ENCODE results near the gene NFIX.

Gene NFIX

GRCh38 chr19:13010038-13010991, 15.0 kb downstream of the NFIX start:
- DNase-seq = no peak

- DNase-seq = no peak
Observed at GRCh38 chr19:13010992-13011652, 15.8 kb downstream of the NFIX start.

DNA sequence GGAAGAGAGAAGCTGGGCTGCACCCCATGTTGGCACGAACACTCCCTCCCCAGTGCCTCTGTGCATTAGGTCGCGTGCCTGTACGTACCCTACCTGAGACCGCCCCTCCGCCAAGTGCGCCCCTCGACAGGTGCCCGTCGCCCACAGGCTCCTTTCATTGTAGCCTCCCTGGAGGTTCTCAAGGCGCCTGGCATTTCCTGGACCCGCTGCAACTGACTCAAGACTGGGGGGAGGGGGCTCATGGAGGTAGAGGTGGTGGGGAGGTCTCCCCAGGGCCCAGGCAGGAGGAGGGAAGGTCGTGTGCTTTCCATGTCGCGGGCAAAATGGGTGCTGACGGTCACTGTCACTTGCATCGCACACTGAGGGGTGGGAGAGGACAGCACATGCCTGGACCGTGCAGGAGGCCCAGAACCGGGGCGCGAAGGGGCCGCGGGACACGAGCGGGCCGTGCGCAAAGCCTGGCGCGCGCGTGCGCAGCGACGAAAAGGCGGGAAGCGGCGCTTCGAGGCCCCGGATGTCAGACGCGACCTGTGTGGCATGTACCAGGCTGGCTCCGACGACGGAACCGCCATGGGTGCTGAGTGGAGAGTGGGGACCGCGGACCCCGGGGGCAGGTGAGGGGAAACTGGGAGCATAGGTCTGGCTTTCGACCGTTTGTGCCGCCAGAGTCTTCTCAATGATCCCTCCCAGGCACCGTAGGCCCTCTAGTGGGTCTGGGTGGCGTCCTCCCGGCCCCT, 16.5 kb downstream of the NFIX start:
- no peak for DNase-seq

DNA sequence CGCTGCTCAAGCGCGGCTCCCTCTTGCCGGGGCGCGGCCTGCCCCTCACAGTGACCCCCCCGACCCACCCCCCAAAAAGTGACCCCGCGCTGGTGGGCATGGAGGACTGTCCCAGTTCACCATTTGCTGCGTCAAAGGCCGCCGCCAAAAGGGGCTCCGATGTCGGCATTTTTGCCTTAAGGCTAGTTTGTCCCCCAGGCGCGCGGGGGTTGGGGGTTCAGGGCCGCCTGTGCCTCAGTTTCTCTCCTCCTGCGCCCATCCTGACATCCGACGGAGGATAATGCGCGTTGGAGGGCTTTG, 17.1 kb downstream of the NFIX start:
- DNase-seq = no peak

- no peak for DNase-seq
Observed at GRCh38 chr19:13012690-13013608, 17.7 kb downstream of the NFIX start.

DNA sequence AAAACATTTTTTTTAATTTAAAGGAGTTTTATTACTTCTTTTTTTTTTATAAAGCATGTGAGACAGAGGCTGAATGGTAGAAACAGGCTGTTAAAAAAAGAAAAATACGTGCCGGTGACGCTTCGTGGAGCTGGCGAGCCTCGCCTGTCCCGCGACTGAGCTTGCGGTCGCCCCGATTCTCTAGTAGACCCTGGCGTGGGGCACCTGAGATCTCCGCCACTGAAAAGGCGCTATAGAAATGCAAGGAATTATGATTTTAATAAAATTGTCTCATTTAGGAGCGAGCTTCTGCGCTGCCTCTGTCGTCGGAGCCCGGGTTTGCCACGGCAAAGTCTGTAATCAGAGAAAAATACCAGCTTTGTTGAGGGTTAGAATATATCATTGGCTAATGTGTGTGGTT, 18.4 kb downstream of the NFIX start:
- no peak for DNase-seq

- DNase-seq = no peak
Observed at GRCh38 chr19:13014101-13014920, 19.0 kb downstream of the NFIX start.

DNA sequence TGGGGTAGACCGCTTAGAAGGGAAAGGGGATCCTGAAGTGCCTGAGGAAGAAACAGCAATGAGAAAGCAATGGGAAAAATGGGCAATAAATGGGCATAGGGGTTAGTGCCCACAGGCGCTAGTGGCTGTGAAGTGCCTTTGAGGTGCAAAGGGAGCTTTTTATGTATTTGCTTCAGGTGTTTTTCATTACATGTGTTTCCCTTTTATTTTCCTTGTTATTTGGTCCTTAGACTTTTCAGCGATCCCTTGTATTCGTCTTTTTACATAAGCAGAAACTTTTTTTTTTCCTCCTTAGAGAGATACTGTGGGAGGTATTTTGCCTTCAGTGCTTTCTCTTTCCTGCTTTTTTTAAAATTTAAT, 19.6 kb downstream of the NFIX start:
- no peak for DNase-seq

GRCh38 chr19:13015361-13016223, 20.3 kb downstream of the NFIX start:
- DNase-seq = no peak

- DNase-seq = no peak
Observed at GRCh38 chr19:13016245-13016627, 21.0 kb downstream of the NFIX start.

- no peak for DNase-seq
Observed at GRCh38 chr19:13016628-13017305, 21.5 kb downstream of the NFIX start.

- no peak for DNase-seq
Observed at GRCh38 chr19:13017306-13018034, 22.2 kb downstream of the NFIX start.

DNA sequence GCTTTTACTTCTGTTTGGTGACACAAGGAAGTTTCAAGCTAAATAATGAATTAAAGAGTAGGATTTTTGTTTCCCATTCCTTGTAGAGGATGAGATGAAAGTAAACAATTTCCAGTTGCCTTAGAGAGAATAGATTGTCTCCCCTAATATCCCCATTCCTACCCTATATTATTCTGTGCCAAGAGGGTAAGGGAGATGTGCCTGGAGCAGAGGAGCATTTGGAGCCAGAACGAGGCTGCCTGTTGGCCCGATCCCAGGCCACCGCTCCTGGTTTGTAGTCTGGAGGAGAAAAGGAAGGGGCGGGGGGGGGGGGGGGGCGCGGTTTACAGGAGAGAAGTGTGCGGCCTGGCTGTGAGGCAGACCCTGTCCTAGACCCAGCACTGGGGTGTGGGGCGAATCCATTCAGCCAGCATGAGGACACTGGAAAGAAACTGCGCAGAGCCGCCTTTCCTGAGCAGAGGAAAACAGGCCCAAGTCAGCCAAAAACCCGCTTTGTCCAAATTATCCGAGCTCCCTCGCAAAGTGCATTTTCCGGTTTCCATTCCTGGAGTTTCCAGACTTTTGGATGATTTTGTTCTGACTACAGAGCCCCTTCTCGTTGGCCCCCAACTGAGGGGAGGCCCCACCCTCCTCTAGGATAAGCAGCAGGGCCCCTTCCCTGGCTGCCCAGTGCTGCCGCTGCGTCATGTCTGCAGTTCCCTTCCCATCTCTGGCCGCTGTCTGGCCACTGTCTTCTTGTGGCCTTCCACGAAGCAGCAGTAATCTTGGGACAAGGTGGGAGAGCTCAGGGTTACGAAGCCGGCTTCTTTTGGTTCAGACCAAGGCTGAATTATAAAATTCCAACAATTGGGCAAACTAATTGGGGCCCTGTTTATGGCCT, 23.0 kb downstream of the NFIX start:
- no peak for DNase-seq

GRCh38 chr19:13019332-13019731, 24.1 kb downstream of the NFIX start:
- no peak for DNase-seq

DNA sequence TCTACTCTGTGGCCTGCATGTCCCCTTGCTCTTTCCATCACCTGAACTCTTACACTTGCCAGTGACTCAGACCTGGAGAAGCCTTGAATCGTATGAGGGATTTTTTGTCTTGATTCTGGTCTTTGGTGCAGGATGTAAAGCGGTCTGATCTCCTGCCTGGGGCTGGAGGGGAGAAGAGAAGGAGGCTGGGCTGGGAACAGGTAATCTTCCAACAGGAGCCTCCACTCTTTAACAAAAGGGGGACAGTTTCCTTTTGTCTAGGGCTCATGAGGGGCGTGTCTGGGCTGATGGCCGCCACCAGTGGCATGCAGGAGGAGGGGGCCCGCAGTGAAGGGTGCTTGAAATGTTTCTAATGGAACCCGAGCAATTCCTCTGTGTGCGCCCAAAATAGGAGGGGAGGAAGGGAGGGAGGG, 24.7 kb downstream of the NFIX start:
- DNase-seq = no peak

DNA sequence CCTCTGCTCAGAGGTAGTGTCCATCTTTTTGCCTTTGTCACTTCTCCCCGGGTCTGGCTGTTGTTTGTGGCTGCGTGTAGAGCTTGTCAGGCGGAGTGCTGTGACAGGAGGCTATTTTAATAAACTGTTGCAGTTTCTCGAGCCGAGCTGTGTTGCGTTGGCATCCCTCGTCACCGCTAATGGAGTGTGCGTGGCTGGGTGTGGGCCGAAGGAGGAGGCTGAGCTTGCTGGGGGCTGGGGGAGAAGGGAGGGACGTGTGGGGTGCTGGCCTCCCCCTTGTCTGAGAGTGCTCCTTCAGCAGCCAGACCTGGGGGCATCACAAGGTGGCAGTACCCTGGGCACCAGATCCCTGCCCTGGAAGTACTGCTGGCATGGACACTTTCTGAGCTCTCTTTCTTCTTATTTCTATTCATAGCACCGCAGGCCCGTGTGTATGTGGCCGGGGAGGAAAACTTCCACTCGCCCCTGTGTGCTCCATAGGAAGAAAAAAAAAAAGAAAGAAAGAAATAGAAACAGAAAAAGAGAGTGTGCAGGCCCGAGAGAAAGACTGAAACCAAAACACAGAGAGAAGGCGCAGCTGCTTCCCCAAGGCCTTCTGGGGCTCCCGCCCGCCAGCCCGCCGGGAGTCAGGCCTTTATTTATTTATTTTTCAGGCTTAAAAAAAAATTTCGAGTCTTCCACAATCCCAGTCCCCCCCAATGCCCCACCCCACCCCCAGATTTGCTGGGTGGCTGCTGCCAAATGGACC, 27.0 kb downstream of the NFIX start:
- DNase-seq = no peak

GRCh38 chr19:13022859-13023636, 27.8 kb downstream of the NFIX start:
- DNase-seq = peak; percentile 72

All from DMS153 (cell line).